HEK293T (cell line): Measurements from ENCODE around the gene LMX1B.

Experiments
- BHLHE40 ChIP-seq: fragments of 450-650 bp; IDR thresholded peaks from 2 replicates; pipeline ENCODE4 v1.6.1; 2016; ENCODE audit warnings: mild to moderate bottlenecking, moderate library complexity, borderline replicate concordance
- FOXA1 ChIP-seq: fragments of 450-650 bp; IDR thresholded peaks from 2 replicates; pipeline ENCODE4 v1.6.1; 2016; ENCODE audit warnings: mild to moderate bottlenecking

DNA sequence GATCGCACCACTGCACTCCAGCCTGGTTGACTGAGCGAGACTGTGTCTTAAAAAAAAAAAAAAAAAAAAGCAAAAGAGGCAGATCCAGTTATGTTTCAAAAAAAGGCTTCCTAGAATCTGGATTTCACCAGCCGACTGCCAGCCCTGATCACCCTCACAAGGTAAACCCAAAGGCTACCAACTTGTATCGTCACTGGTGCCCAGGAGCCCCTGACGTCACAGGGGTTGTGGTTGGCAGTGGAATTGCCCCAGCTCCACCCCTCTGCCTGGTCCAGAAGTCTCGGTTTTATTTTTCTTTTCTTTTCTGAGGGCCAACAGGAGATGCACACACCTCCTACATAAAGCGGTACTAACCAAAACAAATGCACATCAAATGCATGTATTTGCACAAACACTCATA, 6.0 kb upstream of the LMX1B start:
- TF ChIP-seq FOXA1 (no peak), BHLHE40 (no peak)
